GM04503 (cell line): ENCODE data around the gene SIGLEC9.

ENCODE experiments used
- DNase-seq: peaks from one replicate; pipeline ENCODE4 v3.0.0-alpha.2; 2012; ENCODE audit warnings: low read depth

Gene SIGLEC9

GRCh38 chr19:51145916-51146493, 21.3 kb downstream of the SIGLEC9 start:
- DNase-seq, result no peak

- no peak for DNase-seq
Measured at GRCh38 chr19:51146751-51147150, 22.0 kb downstream of the SIGLEC9 start.

- no peak for DNase-seq
Measured at GRCh38 chr19:51147663-51148062, 23.0 kb downstream of the SIGLEC9 start.

- DNase-seq, result no peak
Measured at GRCh38 chr19:51148580-51148979, 23.9 kb downstream of the SIGLEC9 start.

- DNase-seq, result no peak
Measured at GRCh38 chr19:51150627-51151026, 25.9 kb downstream of the SIGLEC9 start.

GRCh38 chr19:51156710-51157109, 32.0 kb downstream of the SIGLEC9 start:
- no peak for DNase-seq

- DNase-seq, result no peak
Measured at GRCh38 chr19:51157265-51157664, 32.6 kb downstream of the SIGLEC9 start.

GRCh38 chr19:51158474-51159129, 33.9 kb downstream of the SIGLEC9 start:
- no peak for DNase-seq

GRCh38 chr19:51159656-51160055, 35.0 kb downstream of the SIGLEC9 start:
- no peak for DNase-seq

- DNase-seq, result no peak
Measured at GRCh38 chr19:51161266-51161665, 36.6 kb downstream of the SIGLEC9 start.

GRCh38 chr19:51161867-51162496, 37.3 kb downstream of the SIGLEC9 start:
- DNase-seq, result no peak

GRCh38 chr19:51163257-51163656, 38.6 kb downstream of the SIGLEC9 start:
- no peak for DNase-seq

GRCh38 chr19:51164215-51164614, 39.5 kb downstream of the SIGLEC9 start:
- no peak for DNase-seq

GRCh38 chr19:51166846-51167490, 42.3 kb downstream of the SIGLEC9 start:
- DNase-seq, result no peak

- DNase-seq, result no peak
Measured at GRCh38 chr19:51168564-51169282, 44.0 kb downstream of the SIGLEC9 start.

GRCh38 chr19:51169283-51169918, 44.7 kb downstream of the SIGLEC9 start:
- peak; percentile 5 for DNase-seq

GRCh38 chr19:51172223-51172622, 47.5 kb downstream of the SIGLEC9 start:
- no peak for DNase-seq

- no peak for DNase-seq
Measured at GRCh38 chr19:51173681-51174080, 49.0 kb downstream of the SIGLEC9 start.

GRCh38 chr19:51179256-51179655, 54.5 kb downstream of the SIGLEC9 start:
- no peak for DNase-seq
